HepG2 (cell line): ENCODE data around the gene DPH7.

Experiments
- POLR2A ChIP-seq, 2 experiments: IDR thresholded peaks; 2 replicates each; pipeline ENCODE4 v1.6.1; 2011; ENCODE audit warnings: low read depth in 2 of 2, low read length in 2 of 2, mild to moderate bottlenecking in 1 of 2, moderate library complexity in 1 of 2; ENCODE audit not compliant: insufficient read depth in 1 of 2
- ZNF160 ChIP-seq: sonication (generic); formaldehyde crosslinking; IDR thresholded peaks from 2 replicates; pipeline ENCODE4 v1.8.0; 2022; ENCODE audit warnings: mild to moderate bottlenecking, inconsistent platforms, missing genetic modification reagents
- ZNF496 ChIP-seq: sonication (generic); formaldehyde crosslinking; IDR thresholded peaks from 2 replicates; pipeline ENCODE4 v1.8.1; 2023; ENCODE audit warnings: mild to moderate bottlenecking, moderate library complexity, missing genetic modification reagents; ENCODE audit not compliant: insufficient replicate concordance
- ZNF720 ChIP-seq: sonication (generic); formaldehyde crosslinking; IDR thresholded peaks from 2 replicates; pipeline ENCODE4 v1.4.0; 2020; ENCODE audit warnings: missing genetic modification reagents
- ZNF878 ChIP-seq: sonication (generic); formaldehyde crosslinking; IDR thresholded peaks from 2 replicates; pipeline ENCODE4 v1.8.1; 2023; ENCODE audit warnings: mild to moderate bottlenecking, missing genetic modification reagents, moderate library complexity
- TF ChIP-seq, protein P1 (sequence below): sonication (generic); formaldehyde crosslinking; IDR thresholded peaks from 2 replicates; pipeline ENCODE4 v1.5.0; 2020; ENCODE audit warnings: mild to moderate bottlenecking, missing genetic modification reagents, moderate library complexity
- TF ChIP-seq, protein P2 (sequence below): sonication (generic); formaldehyde crosslinking; IDR thresholded peaks from 2 replicates; pipeline ENCODE4 v1.9.0; 2021; ENCODE audit warnings: missing genetic modification reagents, borderline replicate concordance

DNA sequence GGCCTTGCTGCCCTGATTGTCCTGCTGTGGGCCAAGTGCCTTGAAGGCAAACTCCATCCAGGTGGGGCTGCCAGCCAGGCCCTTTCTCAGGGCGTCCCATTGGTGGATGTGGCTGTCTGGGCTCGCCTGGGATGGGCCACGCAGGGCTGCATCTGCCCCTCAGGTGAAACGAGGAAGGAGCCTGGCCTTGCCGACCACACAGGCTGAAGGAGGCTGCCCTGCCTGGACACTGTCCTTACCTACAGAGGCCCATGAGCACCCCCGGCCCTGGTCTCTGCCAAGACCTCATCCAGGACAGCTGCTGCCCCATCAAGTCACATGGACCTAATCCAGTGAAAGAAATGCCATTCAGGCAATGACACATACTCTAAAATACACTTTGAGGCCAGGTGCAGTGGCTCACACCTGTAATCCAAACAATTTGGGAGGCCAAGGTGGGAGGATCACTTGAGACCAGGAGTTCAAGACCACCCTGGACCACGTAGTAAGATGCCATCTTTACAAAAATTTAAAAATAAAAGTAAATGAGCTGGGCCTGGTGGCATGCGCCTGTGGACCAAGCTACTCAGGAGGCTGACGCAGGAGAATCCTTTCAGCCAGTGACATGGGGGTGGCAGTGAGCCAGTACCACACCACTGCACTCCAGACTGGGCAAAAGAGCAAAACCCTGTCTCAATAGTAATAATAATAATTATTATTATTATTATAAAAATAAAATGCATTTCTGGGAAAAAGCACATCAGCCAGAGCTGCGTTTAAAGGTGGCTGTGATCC, 62.4 kb downstream of the DPH7 start:
- TF ChIP-seq, protein P1, sequence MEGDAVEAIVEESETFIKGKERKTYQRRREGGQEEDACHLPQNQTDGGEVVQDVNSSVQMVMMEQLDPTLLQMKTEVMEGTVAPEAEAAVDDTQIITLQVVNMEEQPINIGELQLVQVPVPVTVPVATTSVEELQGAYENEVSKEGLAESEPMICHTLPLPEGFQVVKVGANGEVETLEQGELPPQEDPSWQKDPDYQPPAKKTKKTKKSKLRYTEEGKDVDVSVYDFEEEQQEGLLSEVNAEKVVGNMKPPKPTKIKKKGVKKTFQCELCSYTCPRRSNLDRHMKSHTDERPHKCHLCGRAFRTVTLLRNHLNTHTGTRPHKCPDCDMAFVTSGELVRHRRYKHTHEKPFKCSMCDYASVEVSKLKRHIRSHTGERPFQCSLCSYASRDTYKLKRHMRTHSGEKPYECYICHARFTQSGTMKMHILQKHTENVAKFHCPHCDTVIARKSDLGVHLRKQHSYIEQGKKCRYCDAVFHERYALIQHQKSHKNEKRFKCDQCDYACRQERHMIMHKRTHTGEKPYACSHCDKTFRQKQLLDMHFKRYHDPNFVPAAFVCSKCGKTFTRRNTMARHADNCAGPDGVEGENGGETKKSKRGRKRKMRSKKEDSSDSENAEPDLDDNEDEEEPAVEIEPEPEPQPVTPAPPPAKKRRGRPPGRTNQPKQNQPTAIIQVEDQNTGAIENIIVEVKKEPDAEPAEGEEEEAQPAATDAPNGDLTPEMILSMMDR (CRISPR knock-in tag), result no peak
- TF ChIP-seq ZNF160 (CRISPR knock-in tag) (no peak), ZNF496 (CRISPR knock-in tag) (no peak), POLR2A (IDR thresholded peaks at IDR 0.05; ENCODE audit: insufficient read depth in 1 of 2, low read depth in 2 of 2, low read length in 2 of 2) (no peak), ZNF878 (CRISPR knock-in tag) (no peak), ZNF720 (CRISPR knock-in tag) (no peak)
- TF ChIP-seq, protein P2, sequence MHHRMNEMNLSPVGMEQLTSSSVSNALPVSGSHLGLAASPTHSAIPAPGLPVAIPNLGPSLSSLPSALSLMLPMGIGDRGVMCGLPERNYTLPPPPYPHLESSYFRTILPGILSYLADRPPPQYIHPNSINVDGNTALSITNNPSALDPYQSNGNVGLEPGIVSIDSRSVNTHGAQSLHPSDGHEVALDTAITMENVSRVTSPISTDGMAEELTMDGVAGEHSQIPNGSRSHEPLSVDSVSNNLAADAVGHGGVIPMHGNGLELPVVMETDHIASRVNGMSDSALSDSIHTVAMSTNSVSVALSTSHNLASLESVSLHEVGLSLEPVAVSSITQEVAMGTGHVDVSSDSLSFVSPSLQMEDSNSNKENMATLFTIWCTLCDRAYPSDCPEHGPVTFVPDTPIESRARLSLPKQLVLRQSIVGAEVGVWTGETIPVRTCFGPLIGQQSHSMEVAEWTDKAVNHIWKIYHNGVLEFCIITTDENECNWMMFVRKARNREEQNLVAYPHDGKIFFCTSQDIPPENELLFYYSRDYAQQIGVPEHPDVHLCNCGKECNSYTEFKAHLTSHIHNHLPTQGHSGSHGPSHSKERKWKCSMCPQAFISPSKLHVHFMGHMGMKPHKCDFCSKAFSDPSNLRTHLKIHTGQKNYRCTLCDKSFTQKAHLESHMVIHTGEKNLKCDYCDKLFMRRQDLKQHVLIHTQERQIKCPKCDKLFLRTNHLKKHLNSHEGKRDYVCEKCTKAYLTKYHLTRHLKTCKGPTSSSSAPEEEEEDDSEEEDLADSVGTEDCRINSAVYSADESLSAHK (CRISPR knock-in tag), result no peak
